ENCODE measurements around the gene CPPED1. TPM values are rescaled to one million over a fixed set of nuclear protein-coding genes. Genes with fewer than 3 reads are reported as not detected.

CPPED1 gene
- total RNA-seq, 1 experiment from 2014 or later: 11.5 TPM

DNA sequence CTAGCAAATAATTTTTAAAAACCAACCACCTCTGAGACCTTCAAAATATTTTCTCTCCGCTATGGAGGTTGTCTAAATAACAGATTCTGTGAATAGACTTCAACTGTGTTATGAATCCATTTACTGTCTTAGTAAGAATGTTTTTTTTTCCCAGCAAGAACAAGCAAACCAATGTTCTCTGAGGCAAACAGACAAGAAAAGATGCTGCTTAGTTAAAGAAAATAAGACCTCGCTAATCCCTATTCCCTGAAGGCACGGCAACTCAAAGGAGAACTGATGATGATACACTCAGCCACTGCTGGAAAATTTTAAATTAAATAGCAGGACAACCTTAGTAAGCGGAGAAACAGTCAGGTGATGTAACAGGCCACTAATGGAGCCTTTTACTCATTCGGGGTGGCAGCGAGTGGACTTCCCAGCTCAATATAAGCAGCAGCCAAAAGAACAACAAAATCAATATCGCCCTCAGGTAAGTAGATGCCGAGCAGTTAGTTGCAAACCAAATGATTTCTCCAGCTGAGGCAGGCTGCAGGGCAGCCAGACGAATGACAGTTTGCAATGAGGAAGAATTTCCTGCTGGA lies 81.8 kb downstream of the CPPED1 start:
- DNase-seq (ENCODE audit: low read depth, low spot score): peak; percentile 91
- in situ Hi-C loops (cut with HindIII; ENCODE audit: low pct_unique_long_range_greater_than_20kb, low sequenced_read_pairs): no loop called here

DNA sequence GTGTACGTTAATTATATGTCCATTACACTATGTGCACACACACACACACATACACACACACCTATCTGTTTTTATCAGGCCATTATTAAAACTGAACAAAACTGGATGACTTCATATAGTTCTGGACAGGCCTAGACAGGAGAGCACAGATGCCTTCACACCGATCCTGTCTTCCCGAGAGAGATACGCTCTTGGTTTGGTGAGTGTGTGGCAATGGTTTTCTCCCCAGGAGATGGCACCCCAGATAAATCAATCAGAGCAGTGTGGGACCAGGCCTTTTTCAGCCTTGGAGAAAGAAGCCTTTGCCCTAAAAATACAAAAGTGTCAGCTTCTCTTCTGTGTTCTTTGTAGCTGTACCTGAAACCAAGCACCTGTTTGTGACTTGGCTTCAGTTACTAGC lies 83.7 kb downstream of the CPPED1 start:
- no peak for DNase-seq (ENCODE audit: low read depth, low spot score)

DNA sequence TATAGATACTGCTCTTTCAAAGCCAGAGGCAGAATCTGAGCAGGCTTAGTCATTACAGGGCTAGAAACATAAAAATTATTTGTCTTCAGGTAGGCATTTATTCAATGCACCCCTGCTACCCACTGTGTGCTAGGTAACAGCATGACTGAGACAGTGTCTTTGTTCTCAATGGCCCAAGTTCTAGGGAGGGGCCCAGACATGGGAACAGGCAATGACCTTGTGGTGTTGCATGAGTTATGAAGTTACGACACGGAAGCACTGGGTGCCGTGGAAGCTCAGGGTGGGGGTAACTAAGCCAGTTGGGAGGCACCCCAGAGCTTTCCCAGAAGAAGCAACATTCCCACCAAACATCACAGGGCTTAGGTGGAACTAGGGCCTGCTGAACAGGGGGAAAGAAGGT lies 87.0 kb downstream of the CPPED1 start:
- no peak for DNase-seq (ENCODE audit: low read depth, low spot score)
- in situ Hi-C loops (cut with HindIII; ENCODE audit: low pct_unique_long_range_greater_than_20kb, low sequenced_read_pairs): no loop called here

More for the DNA sequence above, 83.7 kb downstream of the CPPED1 start:
- in situ Hi-C loops (cut with HindIII; ENCODE audit: low pct_unique_long_range_greater_than_20kb, low sequenced_read_pairs): no loop called here

DNA sequence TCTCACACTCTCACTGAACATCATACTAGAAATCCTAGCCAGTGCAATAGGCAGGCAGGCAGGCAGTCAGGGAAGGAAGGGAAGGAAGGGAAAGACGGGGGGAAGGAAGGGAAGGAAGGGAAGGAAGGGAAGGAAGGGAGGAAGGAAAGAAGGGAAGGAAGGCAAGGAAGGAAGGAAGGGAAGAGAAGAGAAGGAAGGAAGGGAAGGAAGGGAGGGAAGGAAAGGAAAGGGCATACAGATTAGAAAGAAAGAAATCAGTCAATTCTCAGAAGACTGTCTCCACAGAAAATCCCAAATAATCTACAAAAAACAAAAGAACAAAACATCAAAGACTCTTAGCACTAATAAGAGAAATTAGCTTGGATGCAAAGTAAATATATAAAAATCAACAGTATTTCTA lies 93.9 kb downstream of the CPPED1 start:
- DNase-seq (ENCODE audit: low read depth, low spot score): no peak
- in situ Hi-C loops (cut with HindIII; ENCODE audit: low pct_unique_long_range_greater_than_20kb, low sequenced_read_pairs): no loop called here

DNA sequence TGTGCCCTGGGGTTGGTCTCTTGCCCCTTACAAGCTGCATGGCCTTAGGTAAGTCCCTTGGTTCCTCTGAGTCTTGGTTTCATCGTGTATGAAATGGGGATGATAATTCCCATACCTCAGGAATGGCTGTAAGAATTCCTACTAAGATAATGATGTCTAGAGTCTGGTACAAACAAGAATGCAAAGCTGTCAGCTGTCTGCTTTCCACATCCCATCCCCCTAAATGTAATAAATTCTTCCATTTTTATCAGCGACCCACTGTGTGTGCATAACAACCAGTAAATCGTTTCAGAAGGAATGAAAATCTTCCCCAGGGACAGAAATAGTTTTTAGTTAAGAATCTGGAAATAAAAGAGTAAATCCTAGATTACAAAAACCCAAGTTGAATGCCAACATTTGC lies 95.4 kb downstream of the CPPED1 start:
- in situ Hi-C loops (cut with HindIII; ENCODE audit: low pct_unique_long_range_greater_than_20kb, low sequenced_read_pairs): no loop called here
- no peak for DNase-seq (ENCODE audit: low read depth, low spot score)

DNA sequence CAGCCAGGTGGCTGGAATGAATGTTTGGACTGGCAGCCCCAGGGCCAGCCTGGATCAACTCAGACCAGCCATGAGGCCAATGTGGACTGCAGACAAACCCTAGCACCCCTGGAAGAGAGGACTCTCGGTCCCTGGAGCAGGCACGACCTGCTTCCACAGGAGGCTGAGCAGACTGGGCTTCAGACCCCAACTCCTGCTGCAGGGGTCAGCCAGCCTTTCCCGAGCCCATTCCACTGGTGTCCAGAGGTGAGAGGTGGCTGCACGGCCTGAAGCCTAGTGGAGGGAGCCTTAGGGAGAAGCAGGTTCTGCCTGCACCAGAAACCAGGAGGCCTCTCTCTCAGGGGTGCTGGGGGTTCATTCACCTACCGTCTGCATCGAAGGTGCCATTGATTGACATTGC lies 97.1 kb downstream of the CPPED1 start:
- in situ Hi-C loops (cut with HindIII; ENCODE audit: low pct_unique_long_range_greater_than_20kb, low sequenced_read_pairs): no loop called here

DNA sequence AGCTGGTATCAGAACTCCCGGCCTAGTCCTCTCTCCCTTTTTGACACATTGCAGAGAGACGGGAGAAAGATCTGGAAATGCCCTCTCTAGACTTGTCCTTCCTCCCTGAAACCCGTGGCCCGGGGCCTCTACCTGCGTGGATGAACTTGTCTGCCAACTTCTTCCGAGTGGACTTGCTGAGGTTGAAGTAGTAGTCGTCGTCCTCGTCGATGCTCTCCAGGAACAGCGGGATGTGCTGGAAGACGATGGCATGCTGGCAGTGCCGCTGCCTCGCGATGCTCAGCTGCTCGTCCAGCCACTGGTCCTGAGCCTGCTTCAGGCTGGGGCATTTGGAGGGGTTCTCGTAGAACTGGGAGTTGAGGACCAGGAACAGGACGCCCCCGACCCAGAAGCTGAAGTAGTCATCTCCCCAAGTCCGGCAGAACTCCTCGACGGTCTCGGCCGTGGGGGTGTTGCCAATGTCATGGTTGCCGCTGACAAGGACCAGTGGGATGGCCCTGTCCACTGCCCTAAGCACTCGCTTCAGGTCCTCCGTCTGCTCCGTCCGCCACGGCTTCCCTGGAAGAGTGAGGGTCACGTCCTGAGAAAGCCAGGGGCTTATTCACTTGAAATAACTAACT lies 99.1 kb downstream of the CPPED1 start:
- in situ Hi-C loops (cut with HindIII; ENCODE audit: low pct_unique_long_range_greater_than_20kb, low sequenced_read_pairs): no loop called here
- DNase-seq (ENCODE audit: low read depth, low spot score): no peak

More for the DNA sequence above, 97.1 kb downstream of the CPPED1 start:
- DNase-seq (ENCODE audit: low read depth, low spot score): no peak

DNA sequence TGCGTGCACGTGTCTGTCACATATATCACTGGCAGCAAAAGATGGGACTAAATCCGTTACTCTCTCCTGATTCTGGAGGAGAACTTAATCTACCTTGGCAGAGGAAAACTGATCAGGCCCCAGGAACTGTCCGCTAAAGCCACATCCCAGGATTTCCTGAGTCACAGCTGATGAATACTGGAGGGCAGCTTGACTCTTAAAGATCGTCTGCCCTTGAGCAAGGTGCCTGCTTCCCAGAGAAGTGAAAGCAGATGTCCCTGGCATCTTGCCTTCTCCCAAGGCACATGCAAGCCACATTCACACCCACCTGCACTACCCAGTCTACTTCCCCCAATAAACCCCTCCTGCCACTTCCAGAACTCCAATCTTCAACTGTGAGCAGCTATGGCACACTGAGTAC lies 99.8 kb downstream of the CPPED1 start:
- no peak for DNase-seq (ENCODE audit: low read depth, low spot score)
- in situ Hi-C loops (cut with HindIII; ENCODE audit: low pct_unique_long_range_greater_than_20kb, low sequenced_read_pairs): no loop called here

DNA sequence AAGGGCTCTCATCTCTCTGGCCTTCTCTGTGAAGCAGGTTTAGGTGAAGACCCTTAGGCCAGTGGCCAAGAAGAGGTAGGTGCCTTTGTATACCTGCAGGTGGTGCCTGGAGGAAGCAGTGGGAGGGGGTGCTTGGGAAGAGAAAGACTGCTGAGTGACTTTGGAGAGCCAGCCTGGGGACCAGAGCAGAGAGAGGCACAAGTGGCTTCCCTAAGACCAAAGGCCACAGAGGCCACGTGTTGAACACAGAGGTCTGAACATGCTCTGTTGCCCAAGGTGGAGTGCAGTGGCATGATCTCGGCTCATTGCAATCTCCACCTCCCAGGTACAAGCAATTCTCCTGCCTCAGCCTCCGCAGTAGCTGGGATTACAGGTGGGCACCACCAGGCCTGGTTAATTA lies 103.5 kb downstream of the CPPED1 start:
- in situ Hi-C loops (cut with HindIII; ENCODE audit: low pct_unique_long_range_greater_than_20kb, low sequenced_read_pairs): no loop called here
- no peak for DNase-seq (ENCODE audit: low read depth, low spot score)

DNA sequence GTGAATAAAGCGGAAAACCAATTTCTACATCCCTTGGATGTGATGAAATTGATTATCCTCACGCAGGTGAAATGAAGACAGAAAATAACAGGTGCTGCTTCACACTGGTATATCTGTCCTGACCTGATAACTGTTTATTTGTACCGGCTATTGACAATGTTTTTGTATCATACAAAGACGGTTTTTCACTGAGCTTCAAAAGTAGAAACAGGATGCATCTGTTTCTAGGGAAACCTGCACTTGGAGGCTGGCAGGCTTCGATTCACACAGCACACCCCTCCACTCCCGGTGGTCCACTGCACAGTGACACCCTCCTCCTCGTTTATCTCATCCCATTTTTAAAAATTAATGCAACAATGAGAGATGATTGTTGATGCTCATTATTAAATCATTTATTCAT lies 104.5 kb downstream of the CPPED1 start:
- in situ Hi-C loops (cut with HindIII; ENCODE audit: low pct_unique_long_range_greater_than_20kb, low sequenced_read_pairs): no loop called here
- no peak for DNase-seq (ENCODE audit: low read depth, low spot score)

DNA sequence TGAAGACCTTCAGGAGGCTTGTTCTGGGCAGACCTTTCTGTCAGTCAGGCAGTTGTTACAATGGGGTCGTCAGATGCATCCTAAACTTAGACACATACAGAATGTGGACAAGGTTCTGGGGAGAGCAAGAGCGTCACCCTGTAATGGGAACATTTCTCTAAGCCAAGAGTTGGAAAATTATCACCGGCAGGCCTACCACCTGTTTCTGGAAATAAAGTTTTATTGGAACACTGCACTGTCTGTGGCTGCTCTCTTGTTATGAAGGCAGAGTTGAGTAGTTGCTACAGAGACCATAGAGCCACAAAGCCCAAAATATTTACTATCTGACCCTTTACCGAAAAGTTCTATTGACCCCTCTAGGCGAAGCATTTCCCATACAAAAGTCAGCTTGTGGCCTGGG lies 106.2 kb downstream of the CPPED1 start:
- DNase-seq (ENCODE audit: low read depth, low spot score): no peak
- in situ Hi-C loops (cut with HindIII; ENCODE audit: low pct_unique_long_range_greater_than_20kb, low sequenced_read_pairs): no loop called here

DNA sequence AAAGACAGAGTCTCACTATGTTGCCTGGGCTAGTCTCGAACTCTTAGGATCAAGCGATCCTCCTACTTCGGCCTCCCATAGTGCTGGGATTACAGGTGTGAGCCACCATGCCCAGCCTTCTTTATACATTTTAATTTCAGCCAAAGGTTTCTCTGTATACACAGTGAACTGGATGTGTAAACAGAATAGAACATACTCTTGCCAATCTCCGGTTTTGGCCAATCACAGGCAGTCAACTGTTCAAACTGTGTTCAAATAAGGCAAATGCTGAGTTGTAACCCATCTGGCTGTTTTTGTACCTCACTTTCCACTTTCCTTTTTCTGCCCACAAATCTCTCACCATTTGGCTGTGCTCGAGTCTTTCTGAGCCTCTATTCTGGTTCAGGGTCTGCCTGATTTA lies 108.2 kb downstream of the CPPED1 start:
- in situ Hi-C loops (cut with HindIII; ENCODE audit: low pct_unique_long_range_greater_than_20kb, low sequenced_read_pairs): no loop called here
- DNase-seq (ENCODE audit: low read depth, low spot score): no peak

DNA sequence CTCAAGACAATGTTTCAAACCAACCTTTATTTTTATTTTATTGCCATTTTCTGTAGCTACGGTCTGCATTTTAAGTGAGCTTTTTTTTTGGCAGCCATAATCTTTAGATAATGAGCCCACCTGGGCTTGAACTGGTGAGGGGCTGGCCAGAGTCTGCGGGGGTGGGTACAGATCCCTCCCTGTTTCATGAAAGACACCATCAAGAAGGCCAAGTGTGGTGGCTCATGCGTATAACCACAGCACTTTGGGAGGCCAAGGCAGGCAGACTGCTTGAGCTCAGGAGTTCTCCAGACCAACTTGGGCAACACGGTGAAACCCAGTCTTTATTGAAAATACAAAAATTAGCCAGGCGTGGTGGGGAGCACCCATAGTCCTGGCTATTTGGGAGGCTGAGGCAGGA lies 113.7 kb downstream of the CPPED1 start:
- in situ Hi-C loops (cut with HindIII; ENCODE audit: low pct_unique_long_range_greater_than_20kb, low sequenced_read_pairs): no loop called here

DNA sequence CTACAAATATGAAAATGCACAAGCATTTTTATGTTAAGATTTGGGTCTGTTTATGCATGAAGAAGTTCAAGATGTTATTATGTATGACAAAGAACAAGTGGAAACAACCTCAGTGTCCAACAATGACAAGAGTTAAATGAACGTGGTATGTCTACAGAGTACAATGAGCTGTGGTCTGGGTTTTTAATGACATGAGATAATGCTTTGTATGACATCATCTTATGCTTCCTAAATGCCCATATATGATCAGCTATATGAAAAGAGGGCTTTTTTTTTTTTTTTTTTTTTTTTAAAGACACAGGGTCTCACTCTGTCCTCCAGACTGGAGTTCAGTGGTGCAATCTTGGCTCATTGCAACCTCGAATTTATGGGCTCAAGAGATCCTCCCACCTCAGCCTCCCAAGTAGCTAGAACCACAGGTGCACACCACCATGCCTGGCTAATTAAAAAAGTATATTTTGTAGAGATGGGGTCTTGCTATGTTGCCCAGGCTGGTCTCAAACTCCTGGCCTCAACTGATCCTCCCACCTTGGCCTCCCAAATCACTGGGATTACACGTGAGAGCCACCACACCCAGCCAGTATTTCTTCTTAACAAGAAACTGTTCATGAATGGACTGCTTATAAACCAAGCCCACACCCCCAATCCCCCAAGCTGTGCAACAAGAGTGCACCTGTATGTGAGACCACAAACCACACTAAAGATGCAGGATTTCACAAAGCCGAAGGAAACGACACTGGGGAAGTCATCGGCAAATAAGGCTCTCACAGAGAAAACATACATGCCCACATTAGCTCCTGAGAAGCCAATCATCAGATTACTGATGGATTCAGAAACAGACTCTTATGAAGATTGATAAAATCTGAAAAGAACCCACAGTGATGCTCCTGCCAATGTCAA lies 114.5 kb downstream of the CPPED1 start:
- no peak for DNase-seq (ENCODE audit: low read depth, low spot score)
- in situ Hi-C loops (cut with HindIII; ENCODE audit: low pct_unique_long_range_greater_than_20kb, low sequenced_read_pairs): no loop called here

More for the DNA sequence above, 113.7 kb downstream of the CPPED1 start:
- no peak for DNase-seq (ENCODE audit: low read depth, low spot score)

DNA sequence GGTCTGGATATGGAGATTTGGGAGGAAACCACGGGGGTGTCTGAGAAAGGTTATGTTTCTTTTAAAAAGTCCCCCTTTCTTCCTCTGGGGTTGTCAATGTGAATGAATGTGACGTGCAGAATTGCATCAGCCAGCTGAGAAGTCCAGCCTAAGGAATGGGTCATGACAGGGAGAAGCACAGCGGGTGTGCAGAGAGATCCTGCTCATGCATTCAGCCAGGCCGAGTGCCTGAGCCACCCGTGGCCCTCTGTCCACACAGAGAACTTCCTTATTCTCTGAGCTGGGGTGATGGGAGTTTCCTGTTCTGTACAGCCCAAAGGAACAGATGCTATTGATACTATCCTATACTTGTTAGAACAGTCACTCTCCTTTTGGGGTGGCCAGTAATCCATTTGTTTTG lies 117.9 kb downstream of the CPPED1 start:
- in situ Hi-C loops (cut with HindIII; ENCODE audit: low pct_unique_long_range_greater_than_20kb, low sequenced_read_pairs): no loop called here
- no peak for DNase-seq (ENCODE audit: low read depth, low spot score)

DNA sequence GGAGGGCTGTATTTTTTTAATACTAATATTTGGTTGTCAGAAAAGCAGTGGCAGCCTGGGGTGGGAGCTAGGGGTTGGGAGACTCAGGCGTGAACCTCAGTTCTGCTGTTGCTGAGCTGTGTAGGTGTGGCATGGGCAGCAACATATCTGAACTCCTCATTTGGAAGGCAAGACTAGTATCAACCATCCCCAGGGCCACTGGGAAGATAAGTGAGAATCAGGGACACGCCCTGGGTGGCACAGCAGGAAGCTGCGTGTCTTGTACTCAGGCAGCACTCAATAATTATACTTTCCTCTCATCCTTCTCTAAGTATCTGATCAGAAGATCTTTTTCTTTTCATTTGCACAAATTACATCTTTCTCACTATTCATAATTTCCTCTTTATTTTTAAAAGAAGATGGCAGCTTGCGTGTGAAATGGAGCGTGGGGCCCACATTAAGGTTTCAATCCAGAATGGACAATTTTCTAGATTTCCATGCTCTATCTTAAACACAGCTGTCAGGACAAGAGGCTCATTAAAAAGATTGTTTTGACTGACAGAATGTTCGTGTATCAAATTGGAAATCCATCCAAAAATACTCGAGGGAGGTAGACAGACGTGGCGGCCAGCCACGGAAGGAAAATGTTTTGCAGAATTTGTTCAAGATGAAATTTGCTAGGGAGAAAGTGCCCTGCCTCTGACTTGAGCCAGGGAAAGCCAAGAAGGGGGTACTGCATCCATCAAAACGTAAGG lies 121.1 kb downstream of the CPPED1 start:
- DNase-seq (ENCODE audit: low read depth, low spot score): no peak
- in situ Hi-C loops (cut with HindIII; ENCODE audit: low pct_unique_long_range_greater_than_20kb, low sequenced_read_pairs): no loop called here

DNA sequence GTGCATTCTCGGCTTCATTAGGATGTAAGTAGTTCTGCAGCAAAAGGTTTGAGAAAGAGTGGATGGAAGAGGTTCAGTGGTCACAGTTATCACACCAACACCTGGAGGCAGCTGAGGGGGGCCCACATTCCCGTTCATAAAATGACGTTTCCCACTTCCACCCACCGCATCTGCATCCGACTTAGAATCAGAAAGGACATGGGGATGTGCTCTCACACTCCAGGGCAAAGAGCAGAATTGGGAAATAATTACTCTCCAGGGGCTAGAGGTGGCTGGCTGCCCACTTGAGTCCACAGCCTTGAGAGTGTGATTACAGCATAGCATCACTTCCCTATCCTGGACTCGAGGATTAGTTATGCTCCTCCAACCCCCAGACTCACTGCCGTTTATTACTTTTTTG lies 122.0 kb downstream of the CPPED1 start:
- DNase-seq (ENCODE audit: low read depth, low spot score): no peak
- in situ Hi-C loops (cut with HindIII; ENCODE audit: low pct_unique_long_range_greater_than_20kb, low sequenced_read_pairs): no loop called here

DNA sequence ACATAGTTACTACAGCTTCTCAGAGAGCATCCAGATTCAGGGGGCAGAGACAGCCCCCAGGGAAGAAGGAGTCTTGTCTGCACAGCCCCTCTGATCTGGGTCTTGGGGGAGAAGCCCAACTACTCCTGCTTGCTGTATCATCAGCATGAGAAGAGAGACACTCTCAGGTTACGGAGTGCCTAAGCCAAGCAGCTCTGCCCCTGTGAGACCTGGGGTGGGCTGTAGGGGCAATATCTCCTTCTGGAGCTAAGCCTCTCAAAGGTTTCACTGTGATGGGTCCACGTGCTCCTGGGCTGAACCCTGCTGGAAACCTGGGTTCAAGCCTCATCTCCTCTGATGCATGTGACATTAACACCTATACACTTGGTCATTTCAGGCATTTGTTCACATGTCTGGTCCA lies 123.2 kb downstream of the CPPED1 start:
- in situ Hi-C loops (cut with HindIII; ENCODE audit: low pct_unique_long_range_greater_than_20kb, low sequenced_read_pairs): no loop called here

More for the DNA sequence above, 123.2 kb downstream of the CPPED1 start:
- DNase-seq (ENCODE audit: low read depth, low spot score): no peak

All from SK-MEL-5 (cell line).